H1 (cell line): ENCODE results near the gene RDH5. TPM values are rescaled to one million over a fixed set of nuclear protein-coding genes. Genes with fewer than 3 reads are reported as not detected.

Experiments used
- CTCF ChIA-PET: fragments of 300-600 bp; sonication (Branson Sonifier 250); formaldehyde crosslinking; loops from one replicate; lab custom pipeline; 2021; ENCODE audit not compliant: partially characterized antibody; lab: Charles Lee
- POLR2A ChIA-PET: fragments of 300-600 bp; sonication (Branson Sonifier 250); formaldehyde crosslinking; loops from one replicate; lab custom pipeline; 2021; ENCODE audit warnings: inconsistent platforms; ENCODE audit not compliant: partially characterized antibody; lab: Charles Lee
- DNase-seq, 2 experiments: peaks; one replicate each; pipeline versions ENCODE4 v3.0.0 to v3.0.0-alpha.2; 2010 to 2022; ENCODE audit warnings: low spot score in 2 of 2, low read depth in 1 of 2, mixed read lengths in 1 of 2
- FAIRE-seq: peaks from 2 replicates; lab custom pipeline; 2011; peaks lifted over from hg19 to GRCh38; lab: Jason Lieb, UNC
- H2AFZ ChIP-seq: 2 replicates; pipeline ENCODE4 v1.8.1; 2012; ENCODE audit warnings: low read length, inconsistent platforms
- H2AK5ac ChIP-seq: 2 replicates; pipeline ENCODE4 v1.6.1; 2013; ENCODE audit warnings: low read depth, low read length
- H2BK120ac ChIP-seq: replicated peaks from 2 replicates; pipeline ENCODE3; 2013; ENCODE audit warnings: low read depth, low read length, inconsistent platforms
- H2BK12ac ChIP-seq: 2 replicates; pipeline ENCODE4 v1.6.1; 2013; ENCODE audit warnings: low read depth, low read length
- H2BK15ac ChIP-seq: 2 replicates; pipeline ENCODE4 v1.6.1; 2013; ENCODE audit warnings: low read length
- H2BK20ac ChIP-seq: 2 replicates; pipeline ENCODE4 v1.6.1; 2013; ENCODE audit warnings: low read length
- H2BK5ac ChIP-seq: 2 replicates; pipeline ENCODE4 v1.6.1; 2013; ENCODE audit warnings: low read depth, low read length
- H3K14ac ChIP-seq: 2 replicates; pipeline ENCODE4 v1.6.1; 2013; ENCODE audit warnings: inconsistent platforms; ENCODE audit not compliant: insufficient read length
- H3K18ac ChIP-seq: 2 replicates; pipeline ENCODE4 v1.6.1; 2013; ENCODE audit warnings: low read length; ENCODE audit errors: extremely low read depth
- H3K23ac ChIP-seq: 2 replicates; pipeline ENCODE4 v1.6.1; 2013; ENCODE audit warnings: inconsistent platforms; ENCODE audit not compliant: insufficient read length
- H3K23me2 ChIP-seq: 2 replicates; pipeline ENCODE4 v1.6.1; 2013; ENCODE audit warnings: low read depth, low read length
- H3K27ac ChIP-seq: 2 replicates; pipeline ENCODE4 v1.6.1; 2011; ENCODE audit warnings: low read depth, low read length, inconsistent platforms
- H3K27me3 ChIP-seq, 4 experiments: replicated peaks in 1 of 4; 1 replicate in 1 of 4; 2 replicates in 3 of 4; pipeline versions ENCODE4 v1.6.1 to v1.8.1; 2011 to 2013; ENCODE audit warnings: low read length in 3 of 4, mild to moderate bottlenecking in 3 of 4, inconsistent platforms in 2 of 4, mixed read lengths in 2 of 4, moderate library complexity in 1 of 4; ENCODE audit not compliant: control insufficient read depth in 3 of 4, insufficient read depth in 3 of 4; ENCODE audit errors: extremely low read depth in 1 of 4
- H3K36me3 ChIP-seq, 4 experiments: 2 replicates each; pipeline versions ENCODE4 v1.6.1 to v1.8.1; 2011 to 2013; ENCODE audit warnings: mild to moderate bottlenecking in 4 of 4, low read length in 3 of 4, moderate library complexity in 2 of 4, control low read depth in 1 of 4, inconsistent platforms in 1 of 4; ENCODE audit not compliant: insufficient read depth in 4 of 4, control insufficient read depth in 2 of 4
- H3K4ac ChIP-seq: replicated peaks from 2 replicates; pipeline ENCODE3; 2013; ENCODE audit warnings: low read length, low read depth, mixed read lengths, inconsistent platforms; ENCODE audit not compliant: insufficient read length
- H3K4me1 ChIP-seq, 4 experiments: replicated peaks in 1 of 4; 1 replicate in 1 of 4; 2 replicates in 3 of 4; pipeline versions ENCODE4 v1.6.1 to v1.8.1; 2011 to 2013; ENCODE audit warnings: low read length in 3 of 4, inconsistent platforms in 2 of 4, mixed read lengths in 1 of 4; ENCODE audit not compliant: insufficient read depth in 4 of 4, control insufficient read depth in 3 of 4
- H3K4me2 ChIP-seq, 2 experiments: 2 replicates each; pipeline versions ENCODE4 v1.6.1 to v1.8.1; 2011 to 2013; ENCODE audit warnings: low read depth in 2 of 2, low read length in 2 of 2, control low read depth in 1 of 2, inconsistent platforms in 1 of 2, mild to moderate bottlenecking in 1 of 2; ENCODE audit not compliant: insufficient read depth in 1 of 2
- H3K4me3 ChIP-seq, 4 experiments: fragments of 200-600, 300-600 bp in 1 of 4; sonication (generic), shearing (Covaris generic), sonication (Bioruptor Twin) in 1 of 4; 2 replicates each; pipeline versions ENCODE4 v1.5.1 to v1.8.1; 2011 to 2016; ENCODE audit warnings: low read length in 4 of 4, low read depth in 3 of 4, control low read depth in 2 of 4, inconsistent platforms in 2 of 4, mild to moderate bottlenecking in 2 of 4, mixed read lengths in 1 of 4, moderate library complexity in 1 of 4; ENCODE audit not compliant: insufficient read depth in 2 of 4; ENCODE audit errors: extremely low read depth in 1 of 4
- H3K56ac ChIP-seq: replicated peaks from 2 replicates; pipeline ENCODE3; 2013; ENCODE audit warnings: low read depth, mild to moderate bottlenecking, mixed read lengths, low read length, inconsistent platforms; ENCODE audit not compliant: insufficient read length
- H3K79me1 ChIP-seq: 2 replicates; pipeline ENCODE4 v1.6.1; 2013; ENCODE audit warnings: low read depth, low read length, control low read depth
- H3K79me2 ChIP-seq, 2 experiments: 2 replicates each; pipeline versions ENCODE4 v1.6.1 to v1.8.1; 2012 to 2013; ENCODE audit warnings: low read length in 2 of 2, mild to moderate bottlenecking in 2 of 2, inconsistent platforms in 1 of 2; ENCODE audit not compliant: insufficient read depth in 2 of 2, control insufficient read depth in 1 of 2
- H3K9ac ChIP-seq, 4 experiments: replicated peaks in 1 of 4; 1 replicate in 1 of 4; 2 replicates in 3 of 4; pipeline versions ENCODE4 v1.6.1 to v1.8.1; 2011 to 2013; ENCODE audit warnings: low read depth in 3 of 4, low read length in 3 of 4, control low read depth in 2 of 4, mild to moderate bottlenecking in 2 of 4, moderate library complexity in 2 of 4, inconsistent platforms in 1 of 4; ENCODE audit errors: extremely low read depth in 1 of 4
- H3K9me3 ChIP-seq, 2 experiments: 2 replicates each; pipeline versions ENCODE4 v1.6.1 to v1.8.1; 2012 to 2013; ENCODE audit warnings: mild to moderate bottlenecking in 2 of 2, moderate library complexity in 2 of 2, control low read depth in 1 of 2, inconsistent platforms in 1 of 2, low read depth in 1 of 2, low read length in 1 of 2, mixed read lengths in 1 of 2; ENCODE audit not compliant: insufficient read depth in 2 of 2
- H4K20me1 ChIP-seq, 2 experiments: replicated peaks in 1 of 2; 2 replicates each; pipeline versions ENCODE3 to v1.8.1; 2011 to 2013; ENCODE audit warnings: inconsistent platforms in 2 of 2, low read length in 2 of 2, mild to moderate bottlenecking in 1 of 2; ENCODE audit not compliant: insufficient read depth in 2 of 2, control insufficient read depth in 1 of 2
- H4K5ac ChIP-seq: 2 replicates; pipeline ENCODE4 v1.6.1; 2013; ENCODE audit warnings: low read length, low read depth, mixed read lengths, inconsistent platforms; ENCODE audit not compliant: insufficient read length
- H4K8ac ChIP-seq: 2 replicates; pipeline ENCODE4 v1.8.0; 2013; ENCODE audit warnings: mild to moderate bottlenecking, moderate library complexity, low read length, inconsistent platforms; ENCODE audit not compliant: insufficient read depth; ENCODE audit errors: extremely low read depth
- H4K91ac ChIP-seq: replicated peaks from 2 replicates; pipeline ENCODE3; 2013; ENCODE audit warnings: low read length, mixed read lengths, inconsistent platforms; ENCODE audit not compliant: insufficient read length
- CTBP2 ChIP-seq: IDR thresholded peaks from 2 replicates; pipeline ENCODE4 v1.7.0; 2011; ENCODE audit warnings: borderline replicate concordance, mild to moderate bottlenecking, moderate library complexity, mixed read lengths, low read length; ENCODE audit not compliant: insufficient read depth, insufficient read length
- HDAC2 ChIP-seq, 2 experiments: fragments of 300-600 bp in 1 of 2; sonication (generic) in 1 of 2; IDR thresholded peaks; 2 replicates each; pipeline ENCODE4 v1.6.1; 2011 to 2012; ENCODE audit warnings: low read depth in 2 of 2, low read length in 2 of 2, mild to moderate bottlenecking in 2 of 2, moderate library complexity in 2 of 2, borderline replicate concordance in 1 of 2, inconsistent platforms in 1 of 2
- KDM4A ChIP-seq: IDR thresholded peaks from one replicate; pipeline ENCODE4 v1.7.1; 2012; ENCODE audit warnings: low read depth, mild to moderate bottlenecking, moderate library complexity, low read length, inconsistent platforms; ENCODE audit not compliant: severe bottlenecking
- POLR2A ChIP-seq, 2 experiments: IDR thresholded peaks; 1 replicate in 1 of 2; 2 replicates in 1 of 2; pipeline ENCODE4 v1.6.1; 2011; ENCODE audit warnings: low read depth in 2 of 2, low read length in 2 of 2, mild to moderate bottlenecking in 2 of 2; ENCODE audit errors: control extremely low read depth in 1 of 2
- SUZ12 ChIP-seq: fragments of 200-600 bp; sonication (generic); IDR thresholded peaks from 2 replicates; pipeline ENCODE4 v1.6.1; 2012; ENCODE audit warnings: mild to moderate bottlenecking, inconsistent platforms, low read length, moderate library complexity, mixed read lengths
- TAF7 ChIP-seq: optimal IDR thresholded peaks from 2 replicates; pipeline ENCODE3; 2011; ENCODE audit warnings: low read depth, mild to moderate bottlenecking, inconsistent platforms, low read length, moderate library complexity, borderline replicate concordance
- TEAD4 ChIP-seq: IDR thresholded peaks from 2 replicates; pipeline ENCODE4 v1.6.1; 2012; ENCODE audit warnings: low read depth, low read length, inconsistent platforms, mixed read lengths
- WGBS, 2 experiments: shearing (Covaris generic) in 1 of 2; methylation state at CpG; one replicate each; pipeline versions ENCODE4 v1.1.6 to v1.1.7; 2013 to 2015; ENCODE audit warnings: low lambda C conversion rate in 2 of 2, mixed read lengths in 2 of 2, inconsistent platforms in 1 of 2, low coverage in 1 of 2, missing lambda C conversion rate in 1 of 2; ENCODE audit not compliant: insufficient replicate concordance in 2 of 2, insufficient coverage in 1 of 2, insufficient read length in 1 of 2; ENCODE audit errors: extremely low coverage in 1 of 2, missing lambda C conversion rate in 1 of 2; 5-methylcytosine and 5-hydroxymethylcytosine counted together
- polyA plus RNA-seq, 7 experiments: library from polyadenylated mRNA; depleted of rRNA in 3 of 7; stranded (reverse) in 5 of 7; unstranded in 2 of 7; fragments of >200 nt in 5 of 7; fragments of 200-250 nt in 2 of 7; gene quantifications; 1 replicate in 5 of 7; 2 replicates in 1 of 7; 4 replicates in 1 of 7; pipeline versions ENCODE4 v1.2.1 to v1.2.3, GENCODE V29; 2011 to 2013; ENCODE audit warnings: missing spikeins in 2 of 7, mixed read lengths in 2 of 7
- total RNA-seq: library from RNA; stranded (reverse); fragmentation: NEBNext Ultra II Directional; extraction: Animal tissue kit (Norgen Biotek cat#: 25700); gene quantifications from 2 replicates; pipeline ENCODE4 v1.2.1, GENCODE V29; 2021

Gene RDH5
- total and polyA plus RNA-seq, 2 of the 8 experiments (the other 6 are each of a cell fraction or from before 2014, with no cell fraction given), result 4.2 to 6.0 TPM

- H3K23ac ChIP-seq, result no peak overlapping the region
- H2BK12ac ChIP-seq, result no peak overlapping the region
- POLR2A ChIA-PET, result interaction anchor here (0.8 to 46.5 kb wide), 7 partner anchors 11 to 265 kb away, joined by 3 to 809 read pairs (median 3); partner anchors contain the start of genes CD63, GDF11, ORMDL2 and SARNP
- TF ChIP-seq POLR2A (IDR thresholded peaks at IDR 0.05; ENCODE audit: control extremely low read depth in 1 of 2, low read depth in 2 of 2, low read length in 2 of 2), result no peak; a peak in 1 of 3 replicates
- no peak for TF ChIP-seq TAF7
- TF ChIP-seq KDM4A, result no peak
- no peak for TF ChIP-seq SUZ12
- no peak for TF ChIP-seq CTBP2
- TF ChIP-seq HDAC2 (IDR thresholded peaks at IDR 0.05; ENCODE audit: borderline replicate concordance in 1 of 2, low read depth in 2 of 2, low read length in 2 of 2), result no peak
- 0 out of 2 replicates have a peak, but pooled peaks have one; percentile 41 for TF ChIP-seq TEAD4
- TF ChIP-seq, all 59 proteins: peak for 1
- Histone ChIP-seq H3K9ac (no peak overlapping the region), H4K91ac (no peak overlapping the region), H2BK20ac (no peak overlapping the region), H2BK120ac (no peak overlapping the region), H3K27ac (no peak overlapping the region), H3K4me1 (peaks cover 0 to 3% (median 0%) of the 10 kb centered on the region in 4 experiments; a peak in 1 of 7 replicates), H3K4ac (no peak overlapping the region), H2BK15ac (no peak overlapping the region), H2AFZ (no peak overlapping the region), H3K79me1 (no peaks in the 10 kb centered on the region; the same call in 1 of the 2 replicates), H3K56ac (no peak overlapping the region), H2AK5ac (no peak overlapping the region), H3K4me3 (no peak overlapping the region), H3K18ac (no peak overlapping the region), H4K20me1 (peaks cover 5 to 10% of the 10 kb centered on the region in 2 experiments), H3K79me2 (no peaks in the 10 kb centered on the region), H3K9me3 (no peaks in the 10 kb centered on the region), H3K27me3 (no peaks in the 10 kb centered on the region), H2BK5ac (no peak overlapping the region), H3K23me2 (no peaks in the 10 kb centered on the region), H4K5ac (no peak overlapping the region), H3K14ac (no peak overlapping the region), H3K36me3 (peaks cover 22 to 70% (median 46%) of the 10 kb centered on the region in 4 experiments; a peak in 7 of 8 replicates), H4K8ac (no peak overlapping the region), H3K4me2 (no peak overlapping the region)
- no peak for FAIRE-seq
- DNase-seq, result no peak
- CTCF ChIA-PET, result interaction anchor here (0.6 to 14.5 kb wide), 11 partner anchors 8 to 185 kb away, joined by 3 to 186 read pairs (median 4); partner anchors contain the start of gene GDF11
- 72% methylated on average over 2 of the region's 2 CpGs; no CpG with 5 or more reads in 1 of the 2 experiments for WGBS, 2 experiments
Observed at GRCh38 chr12:55755246-55755645, 35.1 kb downstream of the RDH5 start.
